Measurements from ENCODE around the gene MAPKAPK2. TPM values are rescaled to one million over a fixed set of nuclear protein-coding genes. Genes with fewer than 3 reads are reported as not detected.

Gene MAPKAPK2
- polyA plus RNA-seq, 1 of the 3 experiments (the other 2 are of a cell fraction) = 46.8 TPM

DNA sequence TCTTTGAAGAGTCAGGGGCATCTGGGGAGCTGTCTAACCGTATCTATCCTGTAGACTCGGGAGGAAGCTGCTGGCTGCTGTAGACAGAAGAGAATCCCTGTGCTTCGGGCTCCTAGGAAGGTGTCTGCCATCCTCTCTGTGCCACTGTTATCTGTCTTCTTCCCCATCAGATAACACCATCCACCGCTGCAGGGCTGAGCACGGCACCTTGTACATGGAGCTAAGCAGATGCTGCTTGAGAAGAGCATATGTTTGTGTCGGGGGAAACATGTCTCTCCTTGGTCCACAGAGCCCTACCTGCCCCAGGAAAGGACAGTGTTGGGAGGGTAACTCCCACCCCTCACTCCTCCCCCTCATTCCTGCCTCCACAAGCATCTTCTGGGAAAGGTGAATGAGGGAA lies 1.4 kb upstream of the MAPKAPK2 start:
- no peak overlapping the region for H3K4me3 ChIP-seq (ENCODE audit: low read depth in 2 of 2, low read length in 1 of 2)
- H3K9me2 ChIP-seq = no peaks in the 10 kb centered on the region
- no peaks in the 10 kb centered on the region for H3K36me3 ChIP-seq (replicated peaks in 1 of 2; ENCODE audit: control insufficient read depth in 1 of 2, insufficient read depth in 2 of 2, low read length in 1 of 2)
- CTCF ChIA-PET = interaction anchor here (0.6 to 3.1 kb wide), 8 partner anchors 11 to 229 kb away, joined by 3 to 25 read pairs (median 4); partner anchors contain the start of gene DYRK3
- H3K27ac ChIP-seq (ENCODE audit: low read depth in 2 of 2, low read length in 1 of 2) = no peak overlapping the region
- no peak overlapping the region for H3K9ac ChIP-seq
- peaks cover 28% of the 10 kb centered on the region for H3K79me2 ChIP-seq (ENCODE audit: insufficient read depth)
- WGBS (ENCODE audit: low lambda C conversion rate) = 62% methylated on average over 3 of the region's 6 CpGs
- no peak for DNase-seq
- POLR2A ChIA-PET = no interaction called here
- no peak overlapping the region for H3K4me2 ChIP-seq
- no peak for TF ChIP-seq NRF1 (IDR thresholded peaks at IDR 0.05; ENCODE audit: low read depth, low read length)
- peak; percentile 64 for TF ChIP-seq GATA2 (CRISPR knock-in tag; IDR thresholded peaks at IDR 0.05)
- peaks cover 19 to 31% of the 10 kb centered on the region in 2 experiments for H3K4me1 ChIP-seq (ENCODE audit: control insufficient read depth in 1 of 2, insufficient read depth in 2 of 2, low read depth in 1 of 2, low read length in 1 of 2)
- H2AFZ ChIP-seq (ENCODE audit: low read depth) = no peak overlapping the region
- peaks cover 24% of the 10 kb centered on the region for H4K20me1 ChIP-seq (ENCODE audit: insufficient read depth)
- H3K9me3 ChIP-seq = no peaks in the 10 kb centered on the region
- H3K27me3 ChIP-seq (ENCODE audit: insufficient read depth) = peaks cover 4% of the 10 kb centered on the region; the same call in 1 of the 2 replicates
- peaks cover 7% of the 10 kb centered on the region for H3F3A ChIP-seq (replicated peaks; ENCODE audit: insufficient read depth)

DNA sequence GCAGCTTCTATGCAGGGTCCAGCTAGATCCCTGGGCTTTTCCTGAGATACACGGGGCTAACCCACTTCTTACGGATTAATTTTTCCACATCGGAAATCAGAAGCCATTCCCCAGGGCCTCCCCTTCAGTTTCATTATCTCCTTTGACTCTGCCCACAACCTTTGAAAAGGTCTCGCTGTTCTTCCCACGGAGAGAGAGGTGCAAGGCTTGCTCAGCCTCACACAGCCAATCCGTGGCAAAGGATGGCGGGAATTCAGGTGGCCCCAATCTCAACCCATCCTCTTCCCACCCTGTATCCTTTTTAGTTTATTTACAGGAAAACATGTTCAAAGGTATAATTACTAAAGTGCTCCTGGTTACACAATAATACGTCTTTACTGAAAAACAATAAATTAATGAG lies 702 bp upstream of the MAPKAPK2 start:
- H3K9me3 ChIP-seq = no peaks in the 10 kb centered on the region
- peaks cover 7% of the 10 kb centered on the region for H3F3A ChIP-seq (replicated peaks; ENCODE audit: insufficient read depth)
- peaks cover 35% of the 10 kb centered on the region for H3K79me2 ChIP-seq (ENCODE audit: insufficient read depth)
- peak overlapping the region; percentile 69; the same call in 1 of the 2 replicates for H2AFZ ChIP-seq (ENCODE audit: low read depth)
- WGBS (ENCODE audit: low lambda C conversion rate) = 58% methylated on average over 8 of the region's 8 CpGs
- peaks cover 31% of the 10 kb centered on the region for H4K20me1 ChIP-seq (ENCODE audit: insufficient read depth)
- POLR2A ChIA-PET = interaction anchor here (1.6 kb wide), 1 partner anchor 71 kb away, joined by 4 read pairs; the partner anchor contains the start of gene EIF2D
- H3K4me2 ChIP-seq = peak overlapping the region; percentile 93
- H3K36me3 ChIP-seq (replicated peaks in 1 of 2; ENCODE audit: control insufficient read depth in 1 of 2, insufficient read depth in 2 of 2, low read length in 1 of 2) = no peaks in the 10 kb centered on the region
- DNase-seq = no peak
- no peak overlapping the region for H3K9ac ChIP-seq
- peak overlapping the region; percentile 55 to 64 for H3K4me3 ChIP-seq (ENCODE audit: low read depth in 2 of 2, low read length in 1 of 2)
- peaks cover 24 to 31% of the 10 kb centered on the region in 2 experiments for H3K4me1 ChIP-seq (ENCODE audit: control insufficient read depth in 1 of 2, insufficient read depth in 2 of 2, low read depth in 1 of 2, low read length in 1 of 2)
- no peak overlapping the region for H3K27ac ChIP-seq (ENCODE audit: low read depth in 2 of 2, low read length in 1 of 2)
- no peaks in the 10 kb centered on the region for H3K9me2 ChIP-seq
- H3K27me3 ChIP-seq (ENCODE audit: insufficient read depth) = peaks cover 4% of the 10 kb centered on the region; the same call in 1 of the 2 replicates
- CTCF ChIA-PET = interaction anchor here (0.6 to 3.1 kb wide), 7 partner anchors 21 to 229 kb away, joined by 3 to 25 read pairs (median 4); partner anchors contain the start of gene DYRK3
- TF ChIP-seq, protein P1, sequence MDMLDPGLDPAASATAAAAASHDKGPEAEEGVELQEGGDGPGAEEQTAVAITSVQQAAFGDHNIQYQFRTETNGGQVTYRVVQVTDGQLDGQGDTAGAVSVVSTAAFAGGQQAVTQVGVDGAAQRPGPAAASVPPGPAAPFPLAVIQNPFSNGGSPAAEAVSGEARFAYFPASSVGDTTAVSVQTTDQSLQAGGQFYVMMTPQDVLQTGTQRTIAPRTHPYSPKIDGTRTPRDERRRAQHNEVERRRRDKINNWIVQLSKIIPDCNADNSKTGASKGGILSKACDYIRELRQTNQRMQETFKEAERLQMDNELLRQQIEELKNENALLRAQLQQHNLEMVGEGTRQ (IDR thresholded peaks at IDR 0.05; ENCODE audit: borderline replicate concordance, low read depth, low read length) = no peak
- TF ChIP-seq YY1 (IDR thresholded peaks at IDR 0.05; ENCODE audit: low read depth) (no peak), EP300 (IDR thresholded peaks at IDR 0.05; ENCODE audit: borderline replicate concordance in 1 of 2, low read depth in 1 of 2, low read length in 1 of 2) (no peak), TEAD4 (IDR thresholded peaks at IDR 0.05; ENCODE audit: borderline replicate concordance, insufficient read depth) (no peak), NFIC (IDR thresholded peaks at IDR 0.05; ENCODE audit: borderline replicate concordance) (no peak), MXI1 (IDR thresholded peaks at IDR 0.05; ENCODE audit: low read depth, low read length) (no peak), SMC3 (IDR thresholded peaks at IDR 0.05; ENCODE audit: low read depth, low read length) (no peak), EZH2phosphoT487 (IDR thresholded peaks at IDR 0.05; ENCODE audit: borderline replicate concordance, low read depth) (no peak), SIN3A (IDR thresholded peaks at IDR 0.05; ENCODE audit: borderline replicate concordance, low read depth, low read length) (no peak), FOSL2 (IDR thresholded peaks at IDR 0.05; ENCODE audit: borderline replicate concordance, low read depth) (no peak), POLR2AphosphoS5 (IDR thresholded peaks at IDR 0.05; ENCODE audit: low read depth, low read length) (no peak), GATA2 (CRISPR knock-in tag; IDR thresholded peaks at IDR 0.05) (no peak)
- TF ChIP-seq, protein P2, sequence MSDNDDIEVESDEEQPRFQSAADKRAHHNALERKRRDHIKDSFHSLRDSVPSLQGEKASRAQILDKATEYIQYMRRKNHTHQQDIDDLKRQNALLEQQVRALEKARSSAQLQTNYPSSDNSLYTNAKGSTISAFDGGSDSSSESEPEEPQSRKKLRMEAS (IDR thresholded peaks at IDR 0.05; ENCODE audit: low read depth) = no peak
- TF ChIP-seq, protein P3, sequence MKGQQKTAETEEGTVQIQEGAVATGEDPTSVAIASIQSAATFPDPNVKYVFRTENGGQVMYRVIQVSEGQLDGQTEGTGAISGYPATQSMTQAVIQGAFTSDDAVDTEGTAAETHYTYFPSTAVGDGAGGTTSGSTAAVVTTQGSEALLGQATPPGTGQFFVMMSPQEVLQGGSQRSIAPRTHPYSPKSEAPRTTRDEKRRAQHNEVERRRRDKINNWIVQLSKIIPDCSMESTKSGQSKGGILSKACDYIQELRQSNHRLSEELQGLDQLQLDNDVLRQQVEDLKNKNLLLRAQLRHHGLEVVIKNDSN (IDR thresholded peaks at IDR 0.05; ENCODE audit: borderline replicate concordance, low read depth) = no peak
- TF ChIP-seq, protein P4, sequence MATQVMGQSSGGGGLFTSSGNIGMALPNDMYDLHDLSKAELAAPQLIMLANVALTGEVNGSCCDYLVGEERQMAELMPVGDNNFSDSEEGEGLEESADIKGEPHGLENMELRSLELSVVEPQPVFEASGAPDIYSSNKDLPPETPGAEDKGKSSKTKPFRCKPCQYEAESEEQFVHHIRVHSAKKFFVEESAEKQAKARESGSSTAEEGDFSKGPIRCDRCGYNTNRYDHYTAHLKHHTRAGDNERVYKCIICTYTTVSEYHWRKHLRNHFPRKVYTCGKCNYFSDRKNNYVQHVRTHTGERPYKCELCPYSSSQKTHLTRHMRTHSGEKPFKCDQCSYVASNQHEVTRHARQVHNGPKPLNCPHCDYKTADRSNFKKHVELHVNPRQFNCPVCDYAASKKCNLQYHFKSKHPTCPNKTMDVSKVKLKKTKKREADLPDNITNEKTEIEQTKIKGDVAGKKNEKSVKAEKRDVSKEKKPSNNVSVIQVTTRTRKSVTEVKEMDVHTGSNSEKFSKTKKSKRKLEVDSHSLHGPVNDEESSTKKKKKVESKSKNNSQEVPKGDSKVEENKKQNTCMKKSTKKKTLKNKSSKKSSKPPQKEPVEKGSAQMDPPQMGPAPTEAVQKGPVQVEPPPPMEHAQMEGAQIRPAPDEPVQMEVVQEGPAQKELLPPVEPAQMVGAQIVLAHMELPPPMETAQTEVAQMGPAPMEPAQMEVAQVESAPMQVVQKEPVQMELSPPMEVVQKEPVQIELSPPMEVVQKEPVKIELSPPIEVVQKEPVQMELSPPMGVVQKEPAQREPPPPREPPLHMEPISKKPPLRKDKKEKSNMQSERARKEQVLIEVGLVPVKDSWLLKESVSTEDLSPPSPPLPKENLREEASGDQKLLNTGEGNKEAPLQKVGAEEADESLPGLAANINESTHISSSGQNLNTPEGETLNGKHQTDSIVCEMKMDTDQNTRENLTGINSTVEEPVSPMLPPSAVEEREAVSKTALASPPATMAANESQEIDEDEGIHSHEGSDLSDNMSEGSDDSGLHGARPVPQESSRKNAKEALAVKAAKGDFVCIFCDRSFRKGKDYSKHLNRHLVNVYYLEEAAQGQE (IDR thresholded peaks at IDR 0.05; ENCODE audit: low read depth, low read length) = no peak
- TF ChIP-seq, protein P5, sequence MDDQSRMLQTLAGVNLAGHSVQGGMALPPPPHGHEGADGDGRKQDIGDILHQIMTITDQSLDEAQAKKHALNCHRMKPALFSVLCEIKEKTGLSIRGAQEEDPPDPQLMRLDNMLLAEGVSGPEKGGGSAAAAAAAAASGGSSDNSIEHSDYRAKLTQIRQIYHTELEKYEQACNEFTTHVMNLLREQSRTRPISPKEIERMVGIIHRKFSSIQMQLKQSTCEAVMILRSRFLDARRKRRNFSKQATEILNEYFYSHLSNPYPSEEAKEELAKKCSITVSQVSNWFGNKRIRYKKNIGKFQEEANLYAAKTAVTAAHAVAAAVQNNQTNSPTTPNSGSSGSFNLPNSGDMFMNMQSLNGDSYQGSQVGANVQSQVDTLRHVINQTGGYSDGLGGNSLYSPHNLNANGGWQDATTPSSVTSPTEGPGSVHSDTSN (IDR thresholded peaks at IDR 0.05) = no peak
- TF ChIP-seq, protein P6, sequence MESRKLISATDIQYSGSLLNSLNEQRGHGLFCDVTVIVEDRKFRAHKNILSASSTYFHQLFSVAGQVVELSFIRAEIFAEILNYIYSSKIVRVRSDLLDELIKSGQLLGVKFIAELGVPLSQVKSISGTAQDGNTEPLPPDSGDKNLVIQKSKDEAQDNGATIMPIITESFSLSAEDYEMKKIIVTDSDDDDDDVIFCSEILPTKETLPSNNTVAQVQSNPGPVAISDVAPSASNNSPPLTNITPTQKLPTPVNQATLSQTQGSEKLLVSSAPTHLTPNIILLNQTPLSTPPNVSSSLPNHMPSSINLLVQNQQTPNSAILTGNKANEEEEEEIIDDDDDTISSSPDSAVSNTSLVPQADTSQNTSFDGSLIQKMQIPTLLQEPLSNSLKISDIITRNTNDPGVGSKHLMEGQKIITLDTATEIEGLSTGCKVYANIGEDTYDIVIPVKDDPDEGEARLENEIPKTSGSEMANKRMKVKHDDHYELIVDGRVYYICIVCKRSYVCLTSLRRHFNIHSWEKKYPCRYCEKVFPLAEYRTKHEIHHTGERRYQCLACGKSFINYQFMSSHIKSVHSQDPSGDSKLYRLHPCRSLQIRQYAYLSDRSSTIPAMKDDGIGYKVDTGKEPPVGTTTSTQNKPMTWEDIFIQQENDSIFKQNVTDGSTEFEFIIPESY (IDR thresholded peaks at IDR 0.05; ENCODE audit: borderline replicate concordance, low read depth) = no peak

Data from SK-N-SH (cell line).